BJ (cell line): ENCODE results near the gene PRDX5. TPM values are rescaled to one million over a fixed set of nuclear protein-coding genes. Genes with fewer than 3 reads are reported as not detected.
A peak's percentile ranks its signal among the peaks of the same experiment; 100 is the strongest.
"Not testable (repeated sequence)": the region's sequence is repeated elsewhere in the genome, so short reads cannot be mapped to it uniquely, and the experiment has no call there.

Experiments used
- CTCF ChIA-PET: fragments of 350-600 bp; formaldehyde crosslinking; extraction: SDS; loops from one replicate; lab custom pipeline; 2021; ENCODE audit warnings: antibody characterized with exemption, inconsistent platforms; lab: Yijun Ruan, JAX
- POLR2A ChIA-PET: fragments of 300-600 bp; sonication (Branson Sonifier 250); formaldehyde crosslinking; extraction: SDS; loops from one replicate; lab custom pipeline; 2021; ENCODE audit warnings: antibody characterized with exemption; lab: Charles Lee
- DNase-seq: peaks from one replicate; pipeline ENCODE4 v3.0.0-alpha.2; 2011; ENCODE audit warnings: low read depth
- H3K27me3 ChIP-seq: 2 replicates; pipeline ENCODE4 v1.6.0; 2011; ENCODE audit warnings: low read length; ENCODE audit not compliant: control insufficient read depth, insufficient read depth
- H3K36me3 ChIP-seq: 2 replicates; pipeline ENCODE4 v1.5.1; 2011; ENCODE audit warnings: low read length; ENCODE audit not compliant: control insufficient read depth, insufficient read depth
- H3K4me3 ChIP-seq: 2 replicates; pipeline ENCODE4 v1.5.1; 2011; ENCODE audit warnings: low read depth, mild to moderate bottlenecking, control low read depth, low read length
- polyA plus RNA-seq: library from polyadenylated mRNA; depleted of rRNA; stranded (reverse); fragments of >200 nt; gene quantifications from 2 replicates; pipeline ENCODE4 v1.2.3, GENCODE V29; 2011
- TF ChIP-seq, protein P1 (sequence below): IDR thresholded peaks from 2 replicates; pipeline ENCODE4 v1.5.1; 2011; ENCODE audit warnings: low read depth, mild to moderate bottlenecking, control low read depth, inconsistent platforms, low read length, moderate library complexity; ENCODE audit not compliant: insufficient read depth

The PRDX5 gene
- polyA plus RNA-seq, 1 experiment: 398 TPM

DNA sequence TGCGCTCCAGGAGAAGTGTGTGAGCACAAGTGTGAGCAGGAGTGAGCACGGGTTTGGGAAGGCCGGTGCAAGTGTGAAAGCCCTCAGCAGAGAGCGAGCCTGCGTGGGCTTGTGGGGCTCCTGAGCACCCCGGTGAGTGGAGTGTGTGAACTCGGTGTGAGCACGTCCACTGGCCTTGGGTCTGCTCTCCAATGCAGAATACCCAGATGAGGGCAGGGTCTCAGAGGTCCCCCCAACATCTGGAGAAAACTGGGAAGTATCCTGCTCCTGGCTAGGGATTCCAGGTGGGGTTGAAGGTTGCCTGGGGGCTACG is 11.4 kb upstream of the PRDX5 start:
- DNase-seq: no peak
- H3K4me3 ChIP-seq: peak overlapping the region; percentile 82
- H3K36me3 ChIP-seq: no peaks in the 10 kb centered on the region
- no peaks in the 10 kb centered on the region for H3K27me3 ChIP-seq
- TF ChIP-seq, protein P1, sequence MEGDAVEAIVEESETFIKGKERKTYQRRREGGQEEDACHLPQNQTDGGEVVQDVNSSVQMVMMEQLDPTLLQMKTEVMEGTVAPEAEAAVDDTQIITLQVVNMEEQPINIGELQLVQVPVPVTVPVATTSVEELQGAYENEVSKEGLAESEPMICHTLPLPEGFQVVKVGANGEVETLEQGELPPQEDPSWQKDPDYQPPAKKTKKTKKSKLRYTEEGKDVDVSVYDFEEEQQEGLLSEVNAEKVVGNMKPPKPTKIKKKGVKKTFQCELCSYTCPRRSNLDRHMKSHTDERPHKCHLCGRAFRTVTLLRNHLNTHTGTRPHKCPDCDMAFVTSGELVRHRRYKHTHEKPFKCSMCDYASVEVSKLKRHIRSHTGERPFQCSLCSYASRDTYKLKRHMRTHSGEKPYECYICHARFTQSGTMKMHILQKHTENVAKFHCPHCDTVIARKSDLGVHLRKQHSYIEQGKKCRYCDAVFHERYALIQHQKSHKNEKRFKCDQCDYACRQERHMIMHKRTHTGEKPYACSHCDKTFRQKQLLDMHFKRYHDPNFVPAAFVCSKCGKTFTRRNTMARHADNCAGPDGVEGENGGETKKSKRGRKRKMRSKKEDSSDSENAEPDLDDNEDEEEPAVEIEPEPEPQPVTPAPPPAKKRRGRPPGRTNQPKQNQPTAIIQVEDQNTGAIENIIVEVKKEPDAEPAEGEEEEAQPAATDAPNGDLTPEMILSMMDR: no peak
- ChIA-PET CTCF (interaction anchor here (0.8 to 5.5 kb wide), 4 partner anchors 9 to 103 kb away, joined by 3 to 41 read pairs (median 4); partner anchors contain the start of genes PRDX5 and TRMT112), POLR2A (no interaction called here)

GRCh38 chr11:64306876-64307622 is 10.9 kb upstream of the PRDX5 start:
- no peaks in the 10 kb centered on the region for H3K27me3 ChIP-seq
- H3K36me3 ChIP-seq: no peaks in the 10 kb centered on the region
- TF ChIP-seq, protein P1: no peak
- CTCF ChIA-PET: interaction anchor here (0.8 to 5.5 kb wide), 4 partner anchors 8 to 103 kb away, joined by 3 to 41 read pairs (median 4); partner anchors contain the start of genes PRDX5 and TRMT112
- no peak overlapping the region for H3K4me3 ChIP-seq
- DNase-seq: no peak
- POLR2A ChIA-PET: no interaction called here

DNA sequence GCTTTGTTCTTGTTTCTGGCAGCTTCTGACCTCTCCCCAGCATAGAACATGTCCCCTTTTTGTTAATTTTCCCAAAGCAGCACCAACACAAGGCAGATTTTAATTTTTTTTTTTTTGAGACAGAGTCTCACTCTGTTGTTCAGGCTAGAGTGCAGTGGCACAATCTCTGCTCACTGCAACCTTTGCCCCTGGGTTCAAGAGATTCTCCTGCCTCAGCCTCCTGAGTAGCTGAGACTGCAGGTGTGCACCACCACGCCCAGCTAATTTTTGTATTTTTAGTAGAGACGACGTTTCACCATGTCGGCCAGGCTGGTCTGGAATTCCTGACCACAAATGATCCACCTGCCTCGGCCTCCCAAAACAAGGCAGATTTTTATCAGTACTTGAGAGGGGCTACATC is 10.1 kb upstream of the PRDX5 start:
- H3K4me3 ChIP-seq, POLR2A ChIA-PET, H3K27me3 ChIP-seq, DNase-seq, H3K36me3 ChIP-seq: not testable (repeated sequence)
- CTCF ChIA-PET: interaction anchor here (1.5 to 5.5 kb wide), 2 partner anchors 8 to 104 kb away, joined by 4 to 41 read pairs; partner anchors contain the start of genes PRDX5 and TRMT112

DNA sequence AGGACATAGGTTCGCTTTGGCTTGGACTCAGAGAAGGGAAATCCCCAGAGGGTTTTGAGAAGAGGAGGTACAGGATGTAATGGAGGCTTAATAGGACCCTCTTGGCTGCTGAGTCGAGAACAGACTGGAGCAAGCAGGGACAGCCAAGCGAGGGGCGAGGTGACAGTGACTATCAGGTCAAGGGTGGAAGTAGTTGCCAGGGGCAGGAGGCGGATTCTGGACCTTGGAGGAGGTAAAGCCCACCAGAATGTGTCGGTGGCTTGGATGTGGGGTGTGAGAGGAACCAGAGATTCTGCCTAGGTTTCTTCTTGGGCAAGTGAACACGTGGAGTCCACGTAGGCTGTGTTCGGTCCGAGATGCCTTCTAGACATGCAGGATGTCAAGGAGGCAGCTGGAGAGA is 5.0 kb upstream of the PRDX5 start:
- Histone ChIP-seq H3K27me3 (no peaks in the 10 kb centered on the region), H3K36me3 (peaks cover 7% of the 10 kb centered on the region), H3K4me3 (no peak overlapping the region)
- ChIA-PET POLR2A (no interaction called here), CTCF (interaction anchor here (1.7 to 6.3 kb wide), 2 partner anchors 7 to 337 kb away, joined by 4 to 41 read pairs; partner anchors contain the start of gene ESRRA)
- no peak for DNase-seq
- TF ChIP-seq, protein P1: no peak

DNA sequence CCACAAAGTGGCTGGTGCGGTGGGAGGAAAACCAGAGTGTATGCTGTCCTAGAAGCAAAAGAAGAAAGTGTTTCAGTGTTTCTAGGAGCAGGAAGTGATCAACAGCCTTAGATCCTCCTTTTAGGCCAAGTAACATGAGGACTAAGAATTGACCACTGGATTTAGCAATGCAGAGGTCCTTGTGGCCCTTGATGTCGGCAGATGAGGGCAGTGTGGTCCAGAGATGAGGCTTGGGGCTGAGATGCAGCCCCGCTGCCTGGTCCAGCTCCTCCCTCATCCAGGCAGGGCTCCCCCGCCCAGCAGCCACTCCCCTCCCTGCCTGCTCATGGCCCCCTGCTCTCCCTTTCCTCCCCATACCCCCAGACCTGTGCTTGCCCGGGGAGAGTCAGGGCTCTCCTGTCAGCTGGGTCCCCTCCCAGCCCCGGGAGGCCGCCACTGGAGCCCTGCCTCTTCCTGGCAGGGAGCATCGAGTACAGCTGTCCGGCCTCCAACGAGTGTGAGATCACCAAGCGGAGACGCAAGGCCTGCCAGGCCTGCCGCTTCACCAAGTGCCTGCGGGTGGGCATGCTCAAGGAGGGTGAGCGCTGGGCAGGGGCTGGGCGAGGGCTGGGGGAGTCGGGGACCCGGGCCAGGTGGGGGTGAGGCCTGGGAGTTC is 4.3 kb upstream of the PRDX5 start:
- ChIA-PET POLR2A (no interaction called here), CTCF (interaction anchor here (1.0 to 6.3 kb wide), 3 partner anchors 8 to 336 kb away, joined by 3 to 41 read pairs (median 4); partner anchors contain the start of gene ESRRA)
- H3K27me3 ChIP-seq: no peaks in the 10 kb centered on the region
- H3K36me3 ChIP-seq: peaks cover 7% of the 10 kb centered on the region
- H3K4me3 ChIP-seq: no peak overlapping the region
- no peak for DNase-seq
- TF ChIP-seq, protein P1: no peak
